HG03103 (cell line): ENCODE results near the gene CHCHD2.
"Not testable (repeated sequence)": the region's sequence is repeated elsewhere in the genome, so short reads cannot be mapped to it uniquely, and the experiment has no call there.

ENCODE experiments used
- ATAC-seq: cut with Tn5 transposase; IDR thresholded peaks from one replicate; pipeline ENCODE4 v1.9.1; 2021; ENCODE audit warnings: low read depth; ENCODE audit not compliant: unreplicated experiment

The CHCHD2 gene, protein sequence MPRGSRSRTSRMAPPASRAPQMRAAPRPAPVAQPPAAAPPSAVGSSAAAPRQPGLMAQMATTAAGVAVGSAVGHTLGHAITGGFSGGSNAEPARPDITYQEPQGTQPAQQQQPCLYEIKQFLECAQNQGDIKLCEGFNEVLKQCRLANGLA

DNA sequence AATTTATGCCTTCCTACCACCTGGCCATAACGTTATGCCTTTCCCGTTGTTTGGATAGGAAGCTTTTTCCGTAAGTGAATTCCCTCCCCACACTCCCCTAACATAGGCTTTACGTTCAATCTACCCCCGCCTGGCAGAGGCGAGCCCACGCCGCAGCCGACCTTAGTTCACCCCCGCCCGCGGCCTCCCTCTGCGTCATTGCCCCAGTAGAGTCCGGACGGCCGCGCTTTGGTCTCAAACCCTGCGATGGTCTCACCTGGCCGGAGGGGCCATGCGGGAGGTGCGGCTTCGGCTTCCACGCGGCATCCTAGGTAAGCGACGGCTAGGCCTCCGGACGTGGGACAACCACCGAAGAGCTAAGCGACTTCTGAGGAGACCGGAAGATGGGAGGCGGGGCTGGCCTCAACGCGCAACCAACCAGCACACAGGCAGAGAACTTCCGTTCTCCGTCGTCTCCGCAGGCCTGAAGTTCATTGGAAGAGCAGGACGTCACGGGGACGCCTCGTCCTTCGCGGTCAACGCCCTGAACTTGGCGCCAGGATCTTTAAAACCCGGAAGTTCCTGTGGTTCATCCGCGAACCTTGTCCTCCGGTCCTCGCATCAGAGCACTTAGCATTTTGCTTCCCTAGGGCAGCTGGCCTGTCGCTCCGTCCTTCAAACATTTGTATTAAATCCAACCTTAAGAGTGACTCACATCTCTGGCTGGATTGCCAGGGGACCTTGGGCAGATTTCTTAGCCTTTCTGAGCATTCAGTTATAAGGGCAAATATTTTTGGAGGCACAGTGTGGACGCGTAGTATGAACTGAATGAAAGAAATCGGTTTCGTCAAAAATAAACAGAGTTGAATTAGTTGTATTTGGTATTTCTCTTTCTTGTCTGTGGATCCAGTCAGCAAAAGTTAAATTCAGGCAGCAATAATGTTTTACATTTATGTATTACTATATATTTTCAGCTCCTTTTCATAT, at the start of gene CHCHD2:
TSS of gene CHCHD2 (minus strand) at position 369 of the 966 bp plus-strand sequence. CDS start at position 306, 63 bp downstream.
- peak; percentile 99 for ATAC-seq

DNA sequence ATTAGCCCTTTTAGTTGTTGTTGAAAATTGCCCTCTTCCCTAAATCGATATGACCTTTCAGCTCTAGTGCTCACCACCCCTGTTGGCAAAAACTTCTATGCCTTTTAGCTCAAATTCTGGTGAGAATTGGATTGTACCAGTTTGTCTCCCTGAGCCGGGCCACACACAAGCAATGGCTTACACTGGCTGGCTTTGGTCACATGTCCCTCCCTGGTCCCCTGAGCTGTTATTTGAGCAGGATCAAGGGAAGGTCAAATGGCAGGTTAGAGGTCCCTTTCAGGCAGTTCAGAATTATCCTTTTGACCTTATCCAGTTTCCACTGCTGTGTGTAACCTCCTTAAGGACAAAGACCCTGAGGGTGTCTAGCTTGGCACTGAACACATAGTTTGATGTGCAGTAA, 24.8 kb upstream of the CHCHD2 start:
- not testable (repeated sequence) for ATAC-seq

- ATAC-seq = no peak
These were observed 21.1 kb upstream of the CHCHD2 start for GRCh38 chr7:56127241-56127975.

- ATAC-seq = no peak
These were observed 19.6 kb upstream of the CHCHD2 start for GRCh38 chr7:56125831-56126230.

- no peak for ATAC-seq
These were observed 18.7 kb upstream of the CHCHD2 start for GRCh38 chr7:56124981-56125380.

GRCh38 chr7:56121440-56121839, 15.2 kb upstream of the CHCHD2 start:
- no peak for ATAC-seq

DNA sequence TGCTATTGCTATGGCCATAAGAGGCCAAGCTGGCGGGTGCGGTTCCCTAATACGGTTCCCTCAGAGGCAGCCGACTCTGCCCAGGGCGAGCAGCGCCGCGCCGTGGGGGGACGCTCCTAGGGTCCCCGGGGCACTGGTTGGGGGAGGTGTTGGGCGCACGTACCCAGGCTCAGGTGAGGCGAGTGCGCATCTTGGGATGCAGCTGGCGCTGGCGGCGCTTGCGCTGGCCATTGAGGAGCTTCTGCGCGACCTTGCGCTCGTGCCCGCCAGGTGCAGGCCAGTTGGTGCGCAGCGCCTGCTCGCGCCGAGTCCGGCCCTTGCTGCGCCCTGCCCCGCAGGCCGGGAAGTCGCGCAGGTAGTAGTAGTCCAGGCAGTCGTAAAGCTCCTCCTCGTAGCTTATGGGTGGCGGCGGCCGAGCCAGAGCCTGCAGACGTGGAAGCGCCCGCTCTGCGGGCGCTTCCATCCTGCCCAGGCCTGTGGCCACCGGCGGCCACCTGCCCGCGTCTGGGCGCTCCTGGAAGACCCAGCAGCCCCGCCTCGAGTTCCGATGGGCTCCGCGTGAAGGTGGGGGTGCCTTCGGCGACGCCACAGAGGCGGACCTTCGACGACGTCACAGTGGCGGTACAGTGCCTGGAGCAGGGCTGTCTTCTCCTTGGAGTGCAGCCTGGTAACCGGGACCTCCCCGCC, 9.7 kb upstream of the CHCHD2 start, which contains the start of gene NUPR2:
TSS of gene NUPR2 (minus strand) at position 566 of the 687 bp plus-strand sequence. CDS start at position 463, 103 bp downstream.
- no peak for ATAC-seq

DNA sequence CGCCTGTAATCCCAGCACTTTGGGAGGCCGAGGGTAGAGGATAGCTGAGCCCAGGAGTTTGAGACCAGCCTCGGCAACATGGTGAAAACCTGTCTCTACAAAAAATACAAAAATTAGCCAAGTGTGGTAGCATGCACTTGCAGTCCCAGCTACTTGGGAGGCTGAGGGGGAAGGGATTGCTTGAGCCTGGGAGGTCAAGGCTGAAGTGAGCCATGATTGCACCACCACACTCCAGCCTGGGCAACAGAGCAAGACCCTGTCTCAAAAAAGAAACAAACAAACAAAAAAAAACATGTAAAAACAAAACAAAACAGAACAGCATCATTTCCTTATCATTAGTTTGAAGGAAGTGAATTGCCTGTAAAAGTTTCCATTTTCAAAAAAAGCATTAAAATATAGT, 6.0 kb upstream of the CHCHD2 start:
- ATAC-seq = not testable (repeated sequence)

GRCh38 chr7:56110611-56111010, 4.3 kb upstream of the CHCHD2 start:
- no peak for ATAC-seq

GRCh38 chr7:56107954-56108258, 1.6 kb upstream of the CHCHD2 start:
- ATAC-seq = no peak

DNA sequence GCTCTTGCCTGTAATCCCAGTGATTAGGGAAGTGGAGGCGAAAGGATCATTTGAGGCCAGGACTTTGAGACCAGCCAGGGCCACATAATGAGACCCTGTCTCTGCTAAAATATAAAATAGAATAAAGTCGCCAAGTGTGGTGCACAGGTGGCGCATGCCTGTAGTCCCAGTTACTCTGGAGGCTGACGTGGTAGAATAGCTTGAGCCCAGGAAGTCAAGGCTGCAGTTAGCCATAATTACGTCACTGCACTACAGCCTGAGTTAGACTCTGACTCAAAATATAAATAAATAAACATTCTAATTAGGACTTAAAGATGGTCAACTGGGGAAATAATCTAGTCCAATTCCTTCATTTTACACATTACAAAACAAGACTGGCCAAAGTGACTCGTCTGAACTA, 768 bp downstream of the CHCHD2 start:
- ATAC-seq = no peak

GRCh38 chr7:56104138-56104537, 2.1 kb downstream of the CHCHD2 start:
- not testable (repeated sequence) for ATAC-seq

- no peak for ATAC-seq
These were observed 6.6 kb downstream of the CHCHD2 start for GRCh38 chr7:56099653-56100052.

- not testable (repeated sequence) for ATAC-seq
These were observed 7.9 kb downstream of the CHCHD2 start for GRCh38 chr7:56098187-56099008.

DNA sequence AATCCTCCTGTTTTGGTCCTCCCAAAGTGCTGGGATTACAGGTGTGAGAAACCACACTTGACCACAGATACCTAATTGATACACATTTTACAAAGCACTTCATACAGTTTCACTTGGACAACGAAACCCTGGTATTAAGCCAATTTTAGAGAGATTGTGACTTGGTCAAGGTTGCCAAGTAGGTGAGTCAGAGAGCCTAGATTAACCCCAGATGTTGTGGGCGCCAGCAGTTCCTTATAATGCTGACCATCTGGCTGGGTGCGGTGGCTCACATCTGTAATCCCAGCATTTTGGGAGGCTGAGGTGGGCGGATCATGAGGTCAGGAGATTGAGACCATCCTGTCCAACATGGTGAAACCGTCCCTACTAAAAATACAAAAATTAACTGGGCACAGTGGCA, 8.6 kb downstream of the CHCHD2 start:
- no peak for ATAC-seq

DNA sequence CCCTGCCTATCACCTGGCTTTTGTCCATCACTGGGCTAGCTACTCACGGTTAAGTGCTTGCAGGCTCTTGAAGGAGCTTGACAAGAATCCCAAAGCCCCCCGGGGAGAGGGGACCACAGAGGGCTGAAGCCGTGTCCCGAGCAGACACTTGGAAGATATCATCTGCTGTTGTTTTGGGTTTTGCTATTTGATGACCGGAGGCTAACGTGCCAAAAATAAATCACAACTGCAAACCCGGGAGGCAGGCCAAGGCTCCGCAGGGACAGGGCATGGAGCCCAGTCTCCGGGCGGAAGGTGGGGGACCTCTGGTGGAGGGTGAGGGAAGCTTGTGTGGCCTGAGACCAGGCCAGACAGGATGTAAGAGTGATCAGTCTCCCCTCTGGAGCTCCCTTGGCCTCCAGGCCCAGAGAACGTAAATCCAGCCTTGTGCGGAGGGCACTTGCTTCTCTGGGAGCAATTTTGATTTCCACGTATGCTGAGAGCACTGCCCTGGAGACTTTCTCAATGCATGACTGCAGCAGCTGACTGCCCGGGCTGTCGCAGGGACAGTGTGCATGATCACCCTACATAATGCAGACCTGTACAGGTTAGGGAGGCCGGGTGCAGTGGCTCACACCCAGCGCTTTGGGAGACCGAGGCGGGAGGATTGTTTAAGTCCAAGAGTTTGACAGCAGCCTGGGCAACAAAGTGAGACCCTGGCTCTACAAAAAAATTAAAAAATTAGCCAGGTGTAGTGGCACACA, 13.3 kb downstream of the CHCHD2 start, which contains the start of gene PHKG1:
TSS of gene PHKG1 (minus strand) at position 164 of the 743 bp plus-strand sequence. CDS start 4,011 bp downstream, outside the sequence.
- ATAC-seq = no peak

GRCh38 chr7:56092388-56092787, 13.9 kb downstream of the CHCHD2 start:
- ATAC-seq = not testable (repeated sequence)

DNA sequence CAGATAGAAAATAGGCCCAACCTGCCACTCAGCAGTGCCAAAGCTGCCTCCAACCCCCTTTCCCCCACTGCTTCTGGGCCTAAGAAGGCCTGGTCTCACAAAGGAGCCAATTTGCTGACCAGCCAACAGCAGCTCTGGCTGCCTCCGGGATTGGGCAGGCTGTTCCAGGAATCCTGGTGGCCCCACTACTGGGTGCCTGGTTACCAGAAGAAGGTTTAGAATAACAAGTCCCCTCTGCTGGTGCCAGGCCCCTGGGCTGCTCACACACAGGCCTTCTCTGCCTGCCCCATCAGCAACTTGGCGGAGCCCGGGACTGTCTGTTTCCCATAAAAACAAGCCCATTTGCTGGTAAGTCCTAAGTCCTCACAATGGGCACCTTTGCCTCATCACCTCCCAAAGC, 14.7 kb downstream of the CHCHD2 start:
- no peak for ATAC-seq

- no peak for ATAC-seq
These were observed 18.8 kb downstream of the CHCHD2 start for GRCh38 chr7:56087445-56087844.
